K562 (cell line): ENCODE results near the gene CPED1. TPM values are rescaled to one million over a fixed set of nuclear protein-coding genes. Genes with fewer than 3 reads are reported as not detected.

ENCODE experiments used
- ATF4 ChIP-seq: fragments of 450-650 bp; formaldehyde crosslinking; IDR thresholded peaks from 2 replicates; pipeline ENCODE4 v1.4.0; 2022; ENCODE audit warnings: mild to moderate bottlenecking, moderate library complexity
- BCL6 ChIP-seq: fragments of 250-450 bp; sonication (Bioruptor Pico); IDR thresholded peaks from 2 replicates; pipeline ENCODE4 v1.4.0; 2020
- ETV5 ChIP-seq: sonication (generic); formaldehyde crosslinking; IDR thresholded peaks from 2 replicates; pipeline ENCODE4 v1.4.0; 2020; ENCODE audit warnings: low read depth, mild to moderate bottlenecking, missing genetic modification reagents
- ETV6 ChIP-seq, 3 experiments: fragments of 150-350 bp in 1 of 3; sonication (generic) in 1 of 3; formaldehyde crosslinking in 1 of 3; IDR thresholded peaks; 2 replicates each; pipeline versions ENCODE4 v1.6.1 to v1.8.0; 2014 to 2022; ENCODE audit warnings: borderline replicate concordance in 2 of 3, low read depth in 2 of 3, antibody characterized with exemption in 1 of 3, low read length in 1 of 3, mild to moderate bottlenecking in 1 of 3, missing genetic modification reagents in 1 of 3
- HMG20A ChIP-seq: fragments of 450-650 bp; formaldehyde crosslinking; conservative IDR thresholded peaks from 2 replicates; pipeline ENCODE4 v1.4.0; 2020; ENCODE audit warnings: mild to moderate bottlenecking, mixed read lengths
- MBD2 ChIP-seq: sonication (generic); IDR thresholded peaks from 2 replicates; pipeline ENCODE4 v1.6.1; 2016; ENCODE audit warnings: low read depth, borderline replicate concordance
- MECOM ChIP-seq: fragments of 250-450 bp; sonication (Bioruptor Pico); IDR thresholded peaks from 2 replicates; pipeline ENCODE4 v1.8.0; 2022; ENCODE audit warnings: inconsistent platforms
- NONO ChIP-seq, 2 experiments: fragments of 200-400 bp in 1 of 2; fragments of 450-650 bp in 1 of 2; formaldehyde crosslinking in 1 of 2; IDR thresholded peaks; 2 replicates each; pipeline ENCODE4 v1.6.1; 2017; ENCODE audit warnings: low read depth in 2 of 2, mild to moderate bottlenecking in 2 of 2, moderate library complexity in 2 of 2, low read length in 1 of 2
- POLR2H ChIP-seq: IDR thresholded peaks from 2 replicates; pipeline ENCODE4 v1.6.1; 2016; ENCODE audit warnings: missing genetic modification characterization, low read depth, mild to moderate bottlenecking, control low read depth, missing compliant biosample characterization, moderate library complexity
- POLR3A ChIP-seq: IDR thresholded peaks from 2 replicates; pipeline ENCODE4 v1.6.1; 2011; ENCODE audit warnings: borderline replicate concordance, mild to moderate bottlenecking, moderate library complexity; ENCODE audit not compliant: insufficient read length, insufficient read depth; ENCODE audit errors: extremely low read depth
- PTBP1 ChIP-seq: fragments of 200-400 bp; formaldehyde crosslinking; IDR thresholded peaks from 2 replicates; pipeline ENCODE4 v1.6.1; 2017; ENCODE audit warnings: low read depth, low read length
- STAG1 ChIP-seq: sonication (generic); formaldehyde crosslinking; IDR thresholded peaks from 2 replicates; pipeline ENCODE4 v1.5.0; 2020; ENCODE audit warnings: missing genetic modification reagents, borderline replicate concordance
- TCFL5 ChIP-seq: fragments of 250-450 bp; sonication (Bioruptor Pico); conservative IDR thresholded peaks from 2 replicates; pipeline ENCODE4 v1.6.1; 2021; ENCODE audit warnings: mild to moderate bottlenecking, moderate library complexity, matching md5 sums
- TRIM28 ChIP-seq: fragments of 450-650 bp; IDR thresholded peaks from 2 replicates; pipeline ENCODE4 v1.6.1; 2017
- WHSC1 ChIP-seq: IDR thresholded peaks from one replicate; pipeline ENCODE4 v1.6.1; 2012; ENCODE audit warnings: low read length, control low read depth, inconsistent platforms
- ZNF280A ChIP-seq: fragments of 450-650 bp; IDR thresholded peaks from 2 replicates; pipeline ENCODE4 v1.6.1; 2018; ENCODE audit warnings: mild to moderate bottlenecking, low read depth; ENCODE audit not compliant: partially characterized antibody
- ZNF76 ChIP-seq: fragments of 250-450 bp; sonication (Bioruptor Pico); IDR thresholded peaks from 2 replicates; pipeline ENCODE4 v1.4.0; 2020; ENCODE audit warnings: mild to moderate bottlenecking, moderate library complexity, borderline replicate concordance
- polyA plus RNA-seq, 8 experiments: library from polyadenylated mRNA; depleted of rRNA in 4 of 8; stranded (reverse) in 5 of 8; unstranded in 3 of 8; fragments of >200 nt; fragmentation: Nextera tagmentation in 2 of 8; fragmentation: Illumina TruSeq in 1 of 8; extraction: Ambion mirVana in 2 of 8; extraction: Trizol in 1 of 8; gene quantifications; 2 replicates each; pipeline versions ENCODE4 v1.2.1 to v1.2.3, GENCODE V29; 2011 to 2014; ENCODE audit warnings: inconsistent platforms in 1 of 8, missing spikeins in 1 of 8
- total RNA-seq, 7 experiments: library from RNA; depleted of rRNA in 6 of 7; stranded (reverse); fragments of >200 nt in 6 of 7; fragmentation: Illumina TruSeq in 2 of 7; extraction: Trizol in 2 of 7; gene quantifications; 2 replicates each; pipeline versions ENCODE4 v1.2.1 to v1.2.3, GENCODE V29; 2011 to 2021; ENCODE audit warnings: low replicate concordance in 1 of 7
- TF ChIP-seq, protein P1 (sequence below): fragments of 250-450 bp; sonication (Bioruptor Pico); IDR thresholded peaks from 2 replicates; pipeline ENCODE4 v1.8.0; 2021; ENCODE audit warnings: borderline replicate concordance, mild to moderate bottlenecking, moderate library complexity; ENCODE audit not compliant: poor library complexity, severe bottlenecking
- TF ChIP-seq, protein P2 (sequence below): IDR thresholded peaks from 3 replicates; pipeline ENCODE4 v1.6.1; 2011; ENCODE audit warnings: borderline replicate concordance, mild to moderate bottlenecking, moderate library complexity; ENCODE audit not compliant: insufficient read length; ENCODE audit errors: extremely low read depth

CPED1 gene
- total and polyA plus RNA-seq, 9 of the 15 experiments (the other 6 are each of a cell fraction or from before 2014, with no cell fraction given), result 195 to 393 (median 290) TPM

GRCh38 chr7:121076350-121077164, 88.0 kb downstream of the CPED1 start (continued):
- TF ChIP-seq ZNF280A (no peak), MECOM (CRISPR knock-in tag) (peak; percentile 20; the same call in 1 of the 2 replicates), ZNF76 (CRISPR knock-in tag) (no peak), BCL6 (CRISPR knock-in tag) (no peak), MBD2 (peak; percentile 92), ETV6 (IDR thresholded peaks at IDR 0.05; ENCODE audit: borderline replicate concordance in 1 of 2, low read depth in 2 of 2, low read length in 1 of 2) (peak in 1 of 2 experiments; percentile 58; a peak in 1 of 4 replicates), ETV6 (CRISPR knock-in tag; IDR thresholded peaks at IDR 0.05; ENCODE audit: borderline replicate concordance) (no peak), POLR3A (no peak), HMG20A (CRISPR knock-in tag) (no peak), ETV5 (CRISPR knock-in tag) (no peak), ATF4 (CRISPR knock-in tag) (no peak), NONO (IDR thresholded peaks at IDR 0.05; ENCODE audit: low read depth in 2 of 2, low read length in 1 of 2) (0 out of 4 replicates have a peak, but pooled peaks have one; percentile 15 to 25), STAG1 (no peak), PTBP1 (no peak), TRIM28 (peak; percentile 47; the same call in 1 of the 2 replicates), TCFL5 (CRISPR knock-in tag) (no peak), POLR2H (tag) (peak; percentile 94), WHSC1 (no peak)
- TF ChIP-seq, protein P1, sequence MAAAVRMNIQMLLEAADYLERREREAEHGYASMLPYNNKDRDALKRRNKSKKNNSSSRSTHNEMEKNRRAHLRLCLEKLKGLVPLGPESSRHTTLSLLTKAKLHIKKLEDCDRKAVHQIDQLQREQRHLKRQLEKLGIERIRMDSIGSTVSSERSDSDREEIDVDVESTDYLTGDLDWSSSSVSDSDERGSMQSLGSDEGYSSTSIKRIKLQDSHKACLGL (CRISPR knock-in tag), result no peak
- TF ChIP-seq, protein P2, sequence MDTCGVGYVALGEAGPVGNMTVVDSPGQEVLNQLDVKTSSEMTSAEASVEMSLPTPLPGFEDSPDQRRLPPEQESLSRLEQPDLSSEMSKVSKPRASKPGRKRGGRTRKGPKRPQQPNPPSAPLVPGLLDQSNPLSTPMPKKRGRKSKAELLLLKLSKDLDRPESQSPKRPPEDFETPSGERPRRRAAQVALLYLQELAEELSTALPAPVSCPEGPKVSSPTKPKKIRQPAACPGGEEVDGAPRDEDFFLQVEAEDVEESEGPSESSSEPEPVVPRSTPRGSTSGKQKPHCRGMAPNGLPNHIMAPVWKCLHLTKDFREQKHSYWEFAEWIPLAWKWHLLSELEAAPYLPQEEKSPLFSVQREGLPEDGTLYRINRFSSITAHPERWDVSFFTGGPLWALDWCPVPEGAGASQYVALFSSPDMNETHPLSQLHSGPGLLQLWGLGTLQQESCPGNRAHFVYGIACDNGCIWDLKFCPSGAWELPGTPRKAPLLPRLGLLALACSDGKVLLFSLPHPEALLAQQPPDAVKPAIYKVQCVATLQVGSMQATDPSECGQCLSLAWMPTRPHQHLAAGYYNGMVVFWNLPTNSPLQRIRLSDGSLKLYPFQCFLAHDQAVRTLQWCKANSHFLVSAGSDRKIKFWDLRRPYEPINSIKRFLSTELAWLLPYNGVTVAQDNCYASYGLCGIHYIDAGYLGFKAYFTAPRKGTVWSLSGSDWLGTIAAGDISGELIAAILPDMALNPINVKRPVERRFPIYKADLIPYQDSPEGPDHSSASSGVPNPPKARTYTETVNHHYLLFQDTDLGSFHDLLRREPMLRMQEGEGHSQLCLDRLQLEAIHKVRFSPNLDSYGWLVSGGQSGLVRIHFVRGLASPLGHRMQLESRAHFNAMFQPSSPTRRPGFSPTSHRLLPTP, result no peak
